Measurements from ENCODE around the gene RASL11A.

DNA sequence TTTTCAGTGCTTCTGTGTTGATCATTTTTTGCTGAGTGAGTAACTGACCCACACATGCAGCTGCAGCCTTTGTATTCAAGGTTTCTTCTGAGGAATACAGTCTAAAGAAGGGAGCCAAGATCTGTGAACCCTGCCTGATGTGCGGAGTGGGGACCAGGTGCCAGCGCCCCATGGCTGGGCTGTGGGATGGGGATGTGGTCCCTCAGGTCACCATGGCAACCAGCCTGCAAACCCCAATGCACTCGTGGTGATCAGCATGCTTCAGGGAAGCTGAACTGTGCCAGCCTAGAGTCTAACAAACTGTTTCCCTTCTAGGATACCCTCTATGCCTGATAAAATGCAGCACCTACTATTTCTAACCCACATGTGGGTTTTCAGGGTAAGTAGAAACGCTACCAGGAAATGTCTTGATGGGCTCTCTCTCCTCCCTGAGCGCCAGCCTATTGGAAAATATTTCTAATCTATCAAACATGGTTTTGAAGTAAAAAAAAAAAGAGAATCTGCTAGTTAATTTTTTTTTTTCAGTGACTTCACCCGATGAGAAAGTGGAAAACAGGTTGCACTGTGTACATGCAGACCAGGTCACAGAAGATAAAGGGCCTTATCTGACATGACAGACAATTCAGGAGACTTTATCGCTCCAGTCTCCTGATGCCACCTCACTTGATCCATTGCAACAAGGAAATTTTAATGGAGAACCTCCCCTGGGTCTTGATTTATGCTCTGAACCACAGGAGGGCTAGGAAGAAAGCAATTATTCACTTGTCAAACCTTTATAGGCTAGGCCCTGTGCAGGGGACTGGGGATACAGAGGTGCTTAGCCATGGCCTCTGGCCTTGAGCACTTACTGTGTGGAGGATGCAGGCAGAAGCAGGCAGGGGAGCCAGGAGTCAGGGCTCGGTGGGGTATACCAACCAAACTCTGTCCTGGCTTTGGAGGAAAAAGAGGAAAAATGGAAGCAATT, 51.1 kb downstream of the RASL11A start:
- TF ChIP-seq POLR2A (IDR thresholded peaks at IDR 0.05) = no peak
- TF ChIP-seq, protein P1, sequence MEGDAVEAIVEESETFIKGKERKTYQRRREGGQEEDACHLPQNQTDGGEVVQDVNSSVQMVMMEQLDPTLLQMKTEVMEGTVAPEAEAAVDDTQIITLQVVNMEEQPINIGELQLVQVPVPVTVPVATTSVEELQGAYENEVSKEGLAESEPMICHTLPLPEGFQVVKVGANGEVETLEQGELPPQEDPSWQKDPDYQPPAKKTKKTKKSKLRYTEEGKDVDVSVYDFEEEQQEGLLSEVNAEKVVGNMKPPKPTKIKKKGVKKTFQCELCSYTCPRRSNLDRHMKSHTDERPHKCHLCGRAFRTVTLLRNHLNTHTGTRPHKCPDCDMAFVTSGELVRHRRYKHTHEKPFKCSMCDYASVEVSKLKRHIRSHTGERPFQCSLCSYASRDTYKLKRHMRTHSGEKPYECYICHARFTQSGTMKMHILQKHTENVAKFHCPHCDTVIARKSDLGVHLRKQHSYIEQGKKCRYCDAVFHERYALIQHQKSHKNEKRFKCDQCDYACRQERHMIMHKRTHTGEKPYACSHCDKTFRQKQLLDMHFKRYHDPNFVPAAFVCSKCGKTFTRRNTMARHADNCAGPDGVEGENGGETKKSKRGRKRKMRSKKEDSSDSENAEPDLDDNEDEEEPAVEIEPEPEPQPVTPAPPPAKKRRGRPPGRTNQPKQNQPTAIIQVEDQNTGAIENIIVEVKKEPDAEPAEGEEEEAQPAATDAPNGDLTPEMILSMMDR (IDR thresholded peaks at IDR 0.05) = no peak
- TF ChIP-seq POLR2AphosphoS5 (IDR thresholded peaks at IDR 0.05) = no peak
